HG02981 (cell line): Measurements from ENCODE around the gene CNGB1.
"Not testable (repeated sequence)": the region's sequence is repeated elsewhere in the genome, so short reads cannot be mapped to it uniquely, and the experiment has no call there.

Experiments
- ATAC-seq: cut with Tn5 transposase; IDR thresholded peaks from one replicate; pipeline ENCODE4 v1.9.1; 2021; ENCODE audit warnings: mild to moderate bottlenecking, moderate library complexity; ENCODE audit not compliant: unreplicated experiment

Gene CNGB1

GRCh38 chr16:57938484-57938883, 32.4 kb downstream of the CNGB1 start:
- no peak for ATAC-seq

GRCh38 chr16:57937861-57938260, 33.1 kb downstream of the CNGB1 start:
- ATAC-seq = no peak

- ATAC-seq = no peak
Measured at GRCh38 chr16:57935904-57936303, 35.0 kb downstream of the CNGB1 start.

DNA sequence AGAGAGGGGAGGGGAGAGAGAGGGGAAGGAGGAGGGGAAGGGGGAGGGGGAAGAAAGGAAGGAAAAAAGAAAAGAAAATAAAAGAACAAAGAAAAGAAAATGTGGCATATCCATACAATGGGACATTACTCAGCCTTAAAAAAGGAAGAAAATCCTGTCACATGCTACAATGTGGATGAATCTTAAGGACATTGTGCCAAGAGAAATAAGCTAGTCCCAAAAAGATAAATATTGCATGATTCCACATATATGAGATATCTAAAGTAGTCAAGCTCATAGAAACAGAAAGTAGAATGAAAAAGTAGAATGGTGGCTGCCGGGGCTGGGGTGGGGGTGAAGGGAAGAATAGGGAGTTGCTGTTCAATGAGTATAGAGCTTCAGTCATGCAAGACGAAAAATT, 40.4 kb downstream of the CNGB1 start:
- ATAC-seq = no peak

DNA sequence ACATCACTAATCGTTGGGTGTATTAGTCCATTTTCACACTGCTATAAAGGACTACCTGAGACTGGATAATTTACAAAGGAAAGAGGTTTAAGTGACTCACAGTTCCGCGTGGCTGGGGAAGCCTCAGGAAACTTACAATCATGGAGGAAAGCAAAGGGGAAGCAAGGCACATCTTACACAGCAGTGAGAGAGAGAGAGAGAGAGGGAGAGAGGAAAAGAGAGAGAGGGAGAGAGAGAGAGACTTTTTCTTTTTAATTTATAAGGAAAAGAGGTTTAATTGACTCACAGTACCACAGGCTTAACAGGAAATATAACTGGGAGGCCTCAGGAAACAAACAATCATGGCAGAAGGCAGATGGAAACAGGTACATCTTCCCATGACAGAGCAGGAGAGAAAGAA, 41.7 kb downstream of the CNGB1 start:
- ATAC-seq = no peak

DNA sequence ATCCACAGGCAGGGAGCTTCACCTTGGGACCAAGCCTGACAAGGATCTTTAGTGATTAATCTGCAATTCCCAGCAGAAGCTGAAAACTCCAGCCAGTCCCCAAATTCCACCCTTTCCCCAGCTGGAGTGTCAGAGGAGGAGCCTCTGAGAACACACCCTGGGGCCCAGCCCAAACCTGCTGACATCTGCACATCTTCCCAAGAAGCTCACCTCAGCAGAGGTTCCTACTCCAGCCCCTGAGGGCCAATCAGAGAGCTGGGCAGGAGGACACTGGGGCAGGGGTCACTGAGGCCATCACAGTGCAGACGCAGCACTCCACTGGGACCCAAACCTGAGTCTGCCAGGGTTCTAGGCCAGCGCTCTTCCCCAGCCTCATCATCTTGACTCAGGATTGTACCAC, 44.9 kb downstream of the CNGB1 start:
- ATAC-seq = no peak

DNA sequence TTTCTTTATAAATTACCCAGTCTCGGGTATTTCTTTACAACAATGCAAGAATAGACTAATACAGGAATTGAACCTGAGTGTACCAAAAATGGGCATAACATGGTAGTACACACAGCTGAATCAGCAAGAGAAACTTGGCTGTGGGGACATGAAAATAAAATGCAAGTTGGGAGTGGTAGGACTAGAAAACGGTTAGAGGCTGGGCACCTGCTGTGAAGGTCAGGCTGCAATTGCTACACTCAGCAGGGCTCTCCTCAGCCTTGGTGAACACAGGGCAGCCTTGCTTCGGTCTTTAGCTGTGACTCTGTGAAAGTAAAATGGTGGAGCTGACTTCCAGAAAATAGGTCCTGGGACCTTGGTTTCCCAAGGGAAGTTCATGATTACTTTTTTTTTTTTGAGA, 45.6 kb downstream of the CNGB1 start:
- no peak for ATAC-seq

- ATAC-seq = no peak
Measured at GRCh38 chr16:57924514-57924913, 46.4 kb downstream of the CNGB1 start.

DNA sequence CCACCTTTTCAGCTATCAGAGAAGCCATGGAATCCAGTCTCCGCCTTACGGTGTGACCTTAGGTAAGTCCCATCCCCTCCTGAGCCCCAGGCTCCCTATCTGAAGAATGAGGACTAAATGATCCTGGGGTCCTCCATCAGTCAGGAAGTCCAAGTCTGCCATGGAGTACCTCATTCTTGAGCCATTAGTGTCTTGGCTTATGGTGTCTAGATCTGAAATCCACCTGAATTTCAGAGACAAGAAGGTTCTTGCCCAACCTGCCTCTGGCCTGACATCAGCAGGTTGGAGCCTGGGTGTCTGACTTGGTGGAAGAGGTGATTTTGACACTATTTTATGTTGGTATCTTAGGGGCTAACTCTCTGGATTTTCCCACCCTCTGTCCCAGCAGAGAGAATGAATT, 47.1 kb downstream of the CNGB1 start:
- no peak for ATAC-seq

GRCh38 chr16:57923418-57923817, 47.5 kb downstream of the CNGB1 start:
- no peak for ATAC-seq

DNA sequence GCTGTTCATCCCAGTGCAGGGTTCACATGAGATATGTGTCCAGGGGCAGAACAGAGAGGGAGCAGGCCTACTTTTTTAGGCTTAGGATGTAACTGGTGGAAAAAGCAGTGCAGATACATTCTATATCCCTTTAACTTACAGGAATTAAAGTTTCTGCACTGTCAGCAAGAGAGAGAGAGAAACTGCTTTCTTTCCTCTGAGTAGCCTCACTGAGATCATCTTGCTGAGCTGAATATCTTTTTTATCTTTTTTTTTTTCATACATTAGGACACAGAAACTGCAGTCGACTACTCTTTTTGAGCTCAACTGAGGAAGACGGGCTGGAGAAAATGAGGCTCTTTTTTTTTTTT, 50.1 kb downstream of the CNGB1 start:
- ATAC-seq = no peak

GRCh38 chr16:57920215-57920879, 50.6 kb downstream of the CNGB1 start:
- no peak for ATAC-seq

- ATAC-seq = no peak
Measured at GRCh38 chr16:57918994-57919393, 51.9 kb downstream of the CNGB1 start.

DNA sequence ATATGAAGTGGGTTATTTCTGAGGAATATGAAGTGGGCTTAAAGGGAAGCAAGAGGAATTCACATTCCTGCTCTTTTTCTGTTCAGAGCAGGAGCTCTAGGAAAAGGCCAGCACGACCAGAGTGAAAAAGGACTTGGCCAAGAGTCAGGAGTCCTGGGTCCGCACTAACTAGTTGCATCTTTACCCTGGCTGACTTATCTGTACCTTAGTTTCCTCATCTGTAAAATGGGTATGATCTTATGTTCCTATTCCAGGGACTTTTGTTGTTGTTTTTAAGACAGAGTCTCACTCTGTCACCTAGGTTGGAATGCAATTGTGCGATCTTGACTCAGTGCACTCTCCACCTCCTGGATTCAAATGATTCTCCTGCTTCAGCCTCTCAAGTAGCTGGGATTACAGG, 52.5 kb downstream of the CNGB1 start:
- ATAC-seq = no peak

- ATAC-seq = not testable (repeated sequence)
Measured at GRCh38 chr16:57917929-57918328, 53.0 kb downstream of the CNGB1 start.

DNA sequence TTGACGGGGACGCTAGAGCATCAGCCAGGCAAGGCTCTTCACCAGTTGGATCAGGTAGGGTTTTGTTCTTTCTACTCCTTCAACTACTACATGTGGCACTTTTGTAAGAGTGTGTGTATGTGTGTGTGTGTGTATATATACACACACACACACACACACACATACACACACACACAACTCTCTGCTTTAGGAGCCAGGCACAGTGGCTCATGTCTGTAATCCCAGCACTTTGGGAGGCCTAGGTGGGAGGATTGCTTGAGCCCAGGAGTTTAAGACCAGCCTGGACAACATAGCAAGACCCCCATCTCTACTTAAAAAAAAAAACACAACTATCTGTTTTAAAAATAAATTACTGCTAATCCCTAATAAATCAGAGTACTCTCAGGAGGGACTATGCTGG, 53.4 kb downstream of the CNGB1 start:
- ATAC-seq = not testable (repeated sequence)

DNA sequence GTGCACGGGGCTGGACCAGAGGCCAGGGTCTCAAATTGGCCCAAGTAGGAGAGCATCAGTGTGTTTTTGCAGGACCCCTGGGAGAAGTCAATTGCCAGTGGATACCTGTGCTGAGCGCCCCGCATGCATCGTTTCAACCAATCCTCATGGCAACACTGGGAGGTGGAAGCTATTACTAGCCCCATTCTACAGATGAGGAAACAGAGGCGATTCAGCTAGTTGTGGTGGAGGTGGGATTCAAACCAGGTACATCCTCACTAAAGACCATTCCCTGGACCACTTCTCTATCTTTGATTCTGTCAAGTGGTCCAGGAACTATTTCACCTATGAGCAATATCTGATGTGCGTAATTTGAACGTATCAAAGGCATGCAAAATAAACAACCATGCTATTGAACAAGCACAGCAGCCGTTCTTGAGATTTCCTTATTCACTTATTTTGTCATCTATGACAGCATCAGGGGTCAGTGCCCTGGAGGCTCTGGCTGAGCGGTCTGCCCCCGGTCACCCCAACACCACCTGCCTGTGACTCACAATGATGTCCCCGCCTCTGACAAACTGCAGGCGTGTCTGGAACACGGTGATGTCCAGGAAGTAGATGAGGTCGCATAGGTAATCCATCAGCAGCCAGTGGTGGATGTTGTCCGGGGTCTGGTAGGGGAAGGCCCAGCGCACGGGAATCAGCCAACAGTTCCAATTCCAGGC, 54.0 kb downstream of the CNGB1 start:
- no peak for ATAC-seq

DNA sequence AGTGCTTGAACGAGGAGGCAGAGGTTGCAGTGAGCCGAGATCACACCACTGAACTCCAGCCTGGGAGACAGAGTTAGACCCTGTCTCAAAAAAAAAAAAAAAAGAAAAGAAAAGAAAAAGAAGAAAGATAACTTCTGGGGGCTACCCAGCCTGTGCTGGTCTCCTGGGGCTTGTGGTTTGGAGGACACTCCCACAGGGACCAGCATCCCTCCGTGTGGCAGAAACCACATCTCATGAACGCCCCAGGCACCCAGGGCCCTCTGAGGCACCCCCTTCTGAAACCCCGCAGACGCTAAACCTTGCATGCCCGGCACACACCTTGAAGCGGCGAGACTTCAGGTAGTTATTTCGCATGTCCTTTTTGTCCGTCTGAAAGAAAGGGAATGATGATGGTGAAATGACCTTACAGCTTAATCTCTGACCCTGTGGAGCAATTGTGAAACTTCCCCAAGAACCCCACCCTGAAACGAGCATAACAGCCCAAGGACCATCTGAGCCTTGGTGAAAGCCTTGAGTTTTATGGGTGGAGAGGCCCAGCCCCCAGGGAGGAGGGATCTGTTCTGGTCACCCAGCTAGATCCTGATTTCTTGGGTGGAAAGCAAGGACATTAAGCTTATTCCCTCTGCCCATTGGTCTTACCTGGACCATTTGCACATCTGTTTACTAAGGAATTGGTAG, 55.0 kb downstream of the CNGB1 start:
- ATAC-seq = no peak

DNA sequence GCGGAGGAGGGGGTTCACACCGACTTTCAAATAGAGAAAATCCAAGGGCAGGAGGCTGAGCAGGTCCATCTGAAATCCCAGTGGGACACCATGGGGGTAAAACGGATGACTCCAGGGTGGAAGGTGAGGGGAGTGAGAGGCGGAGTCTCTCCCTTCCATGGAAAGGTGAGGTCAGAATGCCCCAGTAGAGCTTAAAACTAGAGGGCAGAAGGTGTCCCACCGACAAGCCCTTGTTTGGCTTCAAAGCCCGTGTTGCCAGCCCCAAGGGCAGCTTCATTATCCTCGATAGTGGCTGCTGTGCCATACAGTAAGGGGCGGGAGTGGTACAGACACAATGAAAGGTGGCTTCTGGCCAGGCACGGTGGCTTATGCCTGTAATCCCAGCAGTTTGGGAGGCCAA, 55.7 kb downstream of the CNGB1 start:
- ATAC-seq = no peak

DNA sequence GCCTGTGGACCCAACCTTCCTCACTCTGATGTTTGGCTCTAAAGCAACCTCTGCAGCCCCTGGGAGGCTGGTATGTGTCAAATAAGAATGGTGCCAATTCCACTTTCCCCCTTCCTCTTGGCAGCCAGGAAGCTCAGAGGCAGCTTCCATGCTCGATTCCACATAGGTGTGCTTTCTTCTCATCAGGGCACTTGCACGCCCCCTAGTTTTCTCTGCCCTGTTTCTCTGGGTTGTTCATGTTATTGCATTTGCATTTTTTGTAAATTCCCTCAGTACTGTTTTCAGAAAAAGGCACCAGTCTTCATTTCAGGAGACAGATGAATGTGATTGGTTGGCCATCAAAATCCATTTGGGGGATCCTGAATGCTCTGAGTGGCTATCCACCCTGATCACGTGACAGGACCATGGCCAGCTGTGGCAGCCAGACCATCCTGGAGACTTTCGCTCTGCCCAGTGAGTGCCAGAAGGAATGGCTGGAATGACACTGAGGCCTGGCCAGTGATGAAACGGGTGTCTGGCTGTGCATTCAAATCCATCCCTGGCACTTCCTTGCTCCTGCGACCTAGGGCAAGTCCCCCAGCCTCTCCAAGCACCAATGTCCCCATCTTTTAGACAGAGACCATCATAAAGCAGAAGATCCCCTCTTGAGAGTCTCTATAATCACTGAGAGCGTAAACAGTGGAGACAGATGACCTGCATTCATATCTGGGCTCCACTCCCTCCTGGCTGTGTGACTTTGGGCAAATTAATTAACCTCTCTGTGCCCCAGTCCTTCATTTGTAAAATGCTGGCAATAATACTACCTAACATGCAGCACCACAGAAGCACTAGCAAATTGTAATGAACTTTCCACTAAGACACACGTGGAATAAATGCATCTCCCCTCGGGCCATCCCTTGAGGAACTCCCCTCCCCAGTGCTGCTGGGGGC, 56.4 kb downstream of the CNGB1 start:
- no peak for ATAC-seq

DNA sequence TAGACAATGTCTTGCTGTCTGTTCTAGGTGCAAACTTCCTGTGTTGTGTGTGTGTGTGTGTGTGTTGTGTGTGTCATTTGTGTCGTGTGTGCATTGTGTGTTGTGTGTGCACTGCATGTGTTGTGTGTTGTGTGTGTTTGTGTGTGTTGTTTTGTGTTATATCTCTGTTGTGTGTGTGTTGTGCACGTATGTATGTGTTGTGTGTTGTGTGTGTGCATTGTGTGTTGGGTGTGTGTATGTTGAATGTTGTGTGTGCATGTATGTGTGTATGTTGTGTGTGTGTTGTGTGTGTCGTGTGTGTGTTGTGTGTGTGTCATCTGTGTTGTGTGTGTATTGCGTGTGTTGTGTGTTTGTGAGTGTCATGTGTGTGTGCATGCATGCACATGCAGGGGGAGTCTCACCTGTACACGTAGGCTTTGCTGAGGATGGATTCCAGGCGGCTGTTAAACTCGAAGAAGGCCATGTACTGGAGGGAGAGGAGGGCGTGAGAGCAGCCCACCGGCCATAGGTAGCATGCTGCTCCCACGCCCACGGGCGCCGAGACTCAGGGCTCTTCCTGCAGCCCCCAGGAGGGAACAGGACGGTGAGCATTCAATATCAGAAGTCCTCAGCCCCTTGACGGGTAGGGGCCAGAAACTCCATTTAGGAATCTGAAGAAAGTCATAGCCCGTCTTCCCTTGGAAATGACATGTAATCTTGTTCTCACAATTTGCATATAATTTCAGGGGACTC, 58.2 kb downstream of the CNGB1 start:
- no peak for ATAC-seq
